GM12801 (cell line): ENCODE results near the gene SCAMP2.

ENCODE experiments used
- TF ChIP-seq, protein P1 (sequence below): IDR thresholded peaks from one replicate; pipeline ENCODE4 v1.5.1; 2011; ENCODE audit warnings: control low read depth; ENCODE audit not compliant: insufficient read length; ENCODE audit errors: extremely low read depth

The SCAMP2 gene

DNA sequence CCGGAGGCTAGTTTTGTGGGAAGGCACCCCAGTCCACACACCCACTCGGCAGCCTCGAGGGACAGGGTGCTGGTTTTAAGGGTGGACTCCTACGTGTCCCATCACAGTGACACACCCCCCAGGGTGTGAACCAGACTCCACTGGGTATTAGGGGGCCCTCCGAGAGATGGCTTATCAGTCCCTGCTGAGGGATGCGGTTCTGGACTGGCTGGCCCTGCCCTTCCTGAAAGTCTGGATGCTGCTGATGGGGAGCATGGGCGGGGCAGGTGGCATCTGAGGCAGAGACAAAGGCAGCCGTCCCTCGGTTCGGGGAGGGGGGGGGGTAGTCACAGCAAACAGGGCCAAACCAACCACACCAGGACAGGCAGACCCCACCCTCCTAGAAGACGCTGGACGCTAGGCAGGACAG, 29.3 kb downstream of the SCAMP2 start:
- TF ChIP-seq, protein P1, sequence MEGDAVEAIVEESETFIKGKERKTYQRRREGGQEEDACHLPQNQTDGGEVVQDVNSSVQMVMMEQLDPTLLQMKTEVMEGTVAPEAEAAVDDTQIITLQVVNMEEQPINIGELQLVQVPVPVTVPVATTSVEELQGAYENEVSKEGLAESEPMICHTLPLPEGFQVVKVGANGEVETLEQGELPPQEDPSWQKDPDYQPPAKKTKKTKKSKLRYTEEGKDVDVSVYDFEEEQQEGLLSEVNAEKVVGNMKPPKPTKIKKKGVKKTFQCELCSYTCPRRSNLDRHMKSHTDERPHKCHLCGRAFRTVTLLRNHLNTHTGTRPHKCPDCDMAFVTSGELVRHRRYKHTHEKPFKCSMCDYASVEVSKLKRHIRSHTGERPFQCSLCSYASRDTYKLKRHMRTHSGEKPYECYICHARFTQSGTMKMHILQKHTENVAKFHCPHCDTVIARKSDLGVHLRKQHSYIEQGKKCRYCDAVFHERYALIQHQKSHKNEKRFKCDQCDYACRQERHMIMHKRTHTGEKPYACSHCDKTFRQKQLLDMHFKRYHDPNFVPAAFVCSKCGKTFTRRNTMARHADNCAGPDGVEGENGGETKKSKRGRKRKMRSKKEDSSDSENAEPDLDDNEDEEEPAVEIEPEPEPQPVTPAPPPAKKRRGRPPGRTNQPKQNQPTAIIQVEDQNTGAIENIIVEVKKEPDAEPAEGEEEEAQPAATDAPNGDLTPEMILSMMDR, result no peak

GRCh38 chr15:74843445-74843828, 29.7 kb downstream of the SCAMP2 start:
- TF ChIP-seq, protein P1, result no peak

DNA sequence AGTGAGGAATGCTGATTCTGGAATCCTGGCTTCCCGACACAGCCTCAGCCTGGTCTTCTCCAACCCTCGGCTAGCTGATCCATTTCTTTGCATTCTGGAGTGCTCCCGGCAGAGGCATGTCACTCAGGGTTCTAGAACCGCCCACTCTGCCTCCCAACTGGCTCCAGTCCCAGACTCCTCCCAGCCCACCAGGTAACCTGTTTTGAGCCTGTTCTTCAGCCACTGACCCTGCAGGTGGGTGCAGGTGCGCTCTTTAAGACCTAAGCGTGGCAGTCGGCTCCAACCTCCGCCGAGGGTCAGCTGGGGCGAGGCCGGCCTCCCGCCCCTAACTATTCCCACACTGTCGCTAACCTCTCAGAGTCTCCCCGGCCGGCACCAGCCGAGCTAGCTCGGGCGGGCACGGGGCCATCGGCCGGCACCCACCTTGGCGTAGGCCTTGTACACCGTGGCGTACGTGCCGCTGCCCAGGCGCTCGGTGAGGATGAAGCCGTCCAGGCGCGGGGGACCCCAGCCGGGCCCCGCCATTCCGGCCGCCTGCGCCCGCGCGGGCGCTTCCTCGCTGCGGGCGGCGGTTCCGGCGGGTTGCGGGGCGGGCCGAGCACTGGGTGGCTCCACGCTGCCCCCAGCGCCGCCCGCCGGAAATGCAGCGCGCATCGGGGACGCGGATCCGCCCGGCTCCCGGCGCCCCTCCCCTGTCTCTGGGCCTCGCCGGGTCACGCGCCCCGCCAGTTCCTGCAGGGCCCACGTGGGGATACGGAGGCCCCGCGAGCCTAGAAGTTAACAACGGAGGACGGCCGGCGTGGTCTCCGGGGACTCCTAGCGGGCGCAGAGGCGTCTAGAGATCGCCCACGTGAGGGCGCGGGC, 30.4 kb downstream of the SCAMP2 start, which contains the start of gene ULK3:
Gene ULK3 (minus strand): TSS at position 576 of the 864 bp plus-strand sequence. CDS start 51 bp downstream, at position 525.
- TF ChIP-seq, protein P1, result no peak

DNA sequence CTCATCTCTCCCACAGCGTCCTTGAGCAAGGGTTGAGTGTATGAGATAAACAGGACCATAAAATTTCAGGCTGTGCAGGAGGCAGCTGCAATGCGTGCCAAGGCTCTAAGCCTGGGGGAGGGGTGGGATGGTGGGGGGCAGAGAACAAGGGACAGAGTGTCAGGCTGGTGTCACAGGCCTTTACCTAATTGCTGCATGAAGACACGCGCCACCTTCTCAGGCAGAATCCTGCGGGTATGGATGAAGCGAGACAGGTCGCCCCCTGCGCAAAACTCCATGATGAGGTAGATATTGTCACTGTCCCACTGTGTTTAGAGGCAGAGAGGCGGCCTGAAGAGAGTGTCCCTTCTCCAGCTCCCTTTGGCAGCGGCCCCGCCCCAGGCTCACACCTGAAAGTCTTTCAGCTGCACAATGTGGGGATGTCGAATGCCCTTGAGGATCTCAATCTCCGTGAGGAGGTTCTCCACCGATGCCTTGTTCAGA, 31.2 kb downstream of the SCAMP2 start:
- TF ChIP-seq, protein P1, result no peak

- TF ChIP-seq, protein P1, result no peak
Measured at GRCh38 chr15:74840851-74841775, 32.1 kb downstream of the SCAMP2 start.

DNA sequence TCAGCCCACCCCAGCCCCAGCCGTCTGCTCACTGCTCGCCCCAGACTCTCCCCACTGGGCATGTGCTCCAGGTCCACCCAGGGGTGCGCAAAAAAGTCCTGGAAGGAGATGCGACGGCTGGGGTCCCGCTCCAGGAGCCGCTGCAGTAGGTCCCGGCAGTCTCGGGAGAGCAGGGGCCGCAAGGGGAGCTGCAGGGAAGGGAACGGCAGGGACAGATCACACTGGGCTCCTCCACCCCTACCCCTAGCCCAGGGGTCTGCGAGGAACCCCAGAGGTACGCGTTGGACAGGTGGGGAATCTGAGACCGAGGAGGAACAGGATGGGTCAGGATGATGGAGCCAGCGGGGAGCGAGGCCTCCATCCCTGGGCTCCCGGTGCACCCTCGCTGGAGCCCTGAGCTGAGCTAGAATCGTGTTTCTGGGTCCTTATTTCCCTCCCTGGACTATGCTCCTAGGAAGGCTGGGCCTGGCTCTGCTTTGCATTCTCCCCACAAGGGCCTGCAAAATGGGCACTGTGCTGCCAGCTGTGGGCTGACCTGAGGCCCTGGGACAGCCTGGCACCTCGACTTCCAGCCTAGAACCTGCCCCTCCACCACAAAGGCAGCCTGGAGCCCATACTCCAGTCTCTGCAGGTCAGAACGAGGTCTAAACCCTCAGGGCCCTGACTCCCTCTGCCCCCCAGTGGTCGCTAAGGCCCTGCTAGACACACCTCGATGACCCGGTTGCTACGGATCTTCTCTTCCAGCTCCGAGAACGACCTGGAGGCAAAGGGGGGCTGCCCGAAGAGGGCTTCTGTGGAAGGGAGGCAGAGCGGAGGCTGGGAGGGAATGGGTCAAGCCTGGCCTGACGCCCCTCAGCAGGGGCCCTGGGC, 33.4 kb downstream of the SCAMP2 start:
- TF ChIP-seq, protein P1, result no peak
